NCI-H128 (cell line): ENCODE measurements around the gene SCNN1B.
"Not testable (repeated sequence)": the region's sequence is repeated elsewhere in the genome, so short reads cannot be mapped to it uniquely, and the experiment has no call there.

ENCODE experiments used
- DNase-seq: peaks from one replicate; lab custom pipeline; 2025; ENCODE audit not compliant: unreplicated experiment; lab: John Stamatoyannopoulos, UW

The SCNN1B gene, protein sequence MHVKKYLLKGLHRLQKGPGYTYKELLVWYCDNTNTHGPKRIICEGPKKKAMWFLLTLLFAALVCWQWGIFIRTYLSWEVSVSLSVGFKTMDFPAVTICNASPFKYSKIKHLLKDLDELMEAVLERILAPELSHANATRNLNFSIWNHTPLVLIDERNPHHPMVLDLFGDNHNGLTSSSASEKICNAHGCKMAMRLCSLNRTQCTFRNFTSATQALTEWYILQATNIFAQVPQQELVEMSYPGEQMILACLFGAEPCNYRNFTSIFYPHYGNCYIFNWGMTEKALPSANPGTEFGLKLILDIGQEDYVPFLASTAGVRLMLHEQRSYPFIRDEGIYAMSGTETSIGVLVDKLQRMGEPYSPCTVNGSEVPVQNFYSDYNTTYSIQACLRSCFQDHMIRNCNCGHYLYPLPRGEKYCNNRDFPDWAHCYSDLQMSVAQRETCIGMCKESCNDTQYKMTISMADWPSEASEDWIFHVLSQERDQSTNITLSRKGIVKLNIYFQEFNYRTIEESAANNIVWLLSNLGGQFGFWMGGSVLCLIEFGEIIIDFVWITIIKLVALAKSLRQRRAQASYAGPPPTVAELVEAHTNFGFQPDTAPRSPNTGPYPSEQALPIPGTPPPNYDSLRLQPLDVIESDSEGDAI

DNA sequence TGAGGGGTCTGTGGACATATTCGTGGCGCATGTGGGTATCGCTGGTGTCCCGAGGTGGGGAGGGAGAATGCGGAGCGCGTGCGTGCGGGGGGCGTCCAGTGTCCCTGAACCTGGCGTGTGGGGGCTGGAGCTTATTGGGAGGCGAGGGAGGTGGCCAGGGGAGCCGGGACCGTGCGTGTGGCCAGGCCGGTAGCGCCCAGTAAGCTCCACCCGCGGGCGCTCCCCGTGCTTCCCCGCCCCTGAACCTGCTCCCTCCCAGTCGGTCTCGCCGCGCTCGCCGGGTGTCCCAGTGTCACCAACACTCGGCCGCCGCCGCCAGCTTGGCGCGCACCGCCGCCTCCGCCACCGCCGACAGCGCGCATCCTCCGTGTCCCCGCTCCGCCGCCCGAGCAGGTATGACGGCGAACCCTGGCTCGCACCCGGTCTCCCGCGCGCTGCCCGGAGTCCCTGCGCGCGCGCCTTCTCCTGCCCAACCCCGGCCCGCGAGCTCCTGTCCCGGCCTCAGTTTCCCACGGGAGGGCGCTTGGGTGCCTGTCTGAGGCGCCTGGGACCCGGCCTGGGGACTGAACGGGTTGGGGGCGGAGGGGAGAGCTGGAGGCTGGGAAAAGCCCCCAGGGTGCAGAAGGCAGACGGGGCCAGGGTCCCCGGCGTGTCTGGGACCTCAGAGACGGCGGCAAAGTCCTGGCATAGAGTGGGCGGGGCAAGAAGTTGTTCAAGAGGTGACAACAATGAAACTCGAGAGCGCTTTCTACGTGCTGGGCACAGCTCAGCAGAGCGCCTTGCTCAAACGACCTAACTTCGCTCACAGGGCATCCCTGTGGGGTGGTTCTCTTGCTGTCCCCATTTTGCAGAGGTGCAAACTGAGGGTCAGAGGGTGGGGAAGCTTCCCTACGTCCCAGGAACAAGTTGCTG lies at the start of gene SCNN1B:
Gene SCNN1B (plus strand): TSS at position 258 of the 912 bp plus-strand sequence. CDS start 46,298 bp downstream, outside the sequence.
- no peak for DNase-seq

DNA sequence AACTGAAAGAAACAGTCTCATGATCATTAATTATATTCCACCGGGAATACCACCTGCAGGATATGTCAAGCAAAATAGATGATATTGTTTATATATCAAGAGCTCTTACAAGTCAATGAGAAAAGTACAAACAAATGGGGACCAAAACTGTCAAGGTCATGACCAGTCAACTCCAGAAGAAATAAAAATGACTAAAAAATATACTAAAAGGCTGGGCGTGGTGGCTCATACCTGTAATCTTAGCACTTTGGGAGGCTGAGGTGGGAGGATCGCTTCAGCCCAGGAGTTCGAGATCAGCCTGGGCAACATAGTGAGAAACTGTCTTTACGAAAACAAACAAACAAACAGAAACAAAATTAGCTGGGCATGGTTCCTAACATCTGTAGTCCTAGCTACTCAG lies 49.8 kb upstream of the SCNN1B start:
- DNase-seq: no peak

DNA sequence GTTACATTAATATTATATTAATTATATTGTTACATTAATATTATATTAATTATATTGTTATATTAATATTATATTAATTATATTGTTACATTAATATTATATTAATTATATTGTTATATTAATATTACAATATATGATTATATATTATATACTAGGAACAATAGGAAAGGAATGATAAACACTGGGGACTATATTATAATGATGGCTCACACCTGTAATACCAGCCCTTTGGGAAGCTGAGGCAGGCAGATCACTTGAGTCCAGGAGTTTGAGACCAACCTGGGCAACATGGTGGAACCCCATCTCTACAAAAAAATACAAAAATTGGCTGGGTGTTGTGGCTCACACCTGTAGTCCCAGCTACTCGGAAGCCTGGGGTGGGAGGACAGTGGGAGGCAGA lies 48.5 kb upstream of the SCNN1B start:
- not testable (repeated sequence) for DNase-seq

DNA sequence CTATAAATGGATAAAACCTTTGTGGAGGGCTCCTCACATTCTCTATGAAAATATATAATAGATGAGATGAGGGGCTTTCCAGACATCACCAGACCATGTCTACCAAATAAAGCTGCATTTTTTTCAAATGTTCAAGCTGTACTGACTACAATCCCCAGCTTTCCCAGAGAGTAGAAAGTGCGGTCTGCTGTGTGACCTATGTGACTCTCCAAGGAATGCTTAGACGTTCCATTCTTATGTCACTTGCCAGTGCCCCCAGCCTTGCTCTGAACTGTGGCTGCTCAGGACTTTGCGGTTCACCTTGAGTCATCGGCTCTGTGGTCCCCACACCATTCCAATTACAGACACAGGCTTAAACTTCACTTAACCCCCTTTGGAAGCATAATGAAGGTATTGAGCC lies 47.8 kb upstream of the SCNN1B start:
- DNase-seq: no peak

DNA sequence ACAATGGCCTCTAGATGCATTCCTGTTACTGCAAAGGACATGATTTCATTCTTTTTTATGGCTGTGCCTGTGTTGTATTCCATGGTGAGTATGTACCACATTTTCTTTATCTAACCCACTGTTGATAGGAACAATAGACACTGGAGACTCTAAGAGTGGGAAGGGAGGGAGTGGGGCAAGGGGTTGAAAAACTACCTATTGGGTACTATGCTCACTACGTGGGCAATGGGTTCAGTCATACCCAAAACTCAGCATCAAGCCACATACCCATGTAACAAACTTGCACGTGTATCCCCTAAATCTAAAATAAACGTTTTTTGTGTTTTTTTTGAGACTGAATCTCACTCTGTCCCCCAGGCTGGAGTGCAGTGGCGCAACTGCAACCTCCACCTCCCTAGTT lies 47.1 kb upstream of the SCNN1B start:
- no peak for DNase-seq

DNA sequence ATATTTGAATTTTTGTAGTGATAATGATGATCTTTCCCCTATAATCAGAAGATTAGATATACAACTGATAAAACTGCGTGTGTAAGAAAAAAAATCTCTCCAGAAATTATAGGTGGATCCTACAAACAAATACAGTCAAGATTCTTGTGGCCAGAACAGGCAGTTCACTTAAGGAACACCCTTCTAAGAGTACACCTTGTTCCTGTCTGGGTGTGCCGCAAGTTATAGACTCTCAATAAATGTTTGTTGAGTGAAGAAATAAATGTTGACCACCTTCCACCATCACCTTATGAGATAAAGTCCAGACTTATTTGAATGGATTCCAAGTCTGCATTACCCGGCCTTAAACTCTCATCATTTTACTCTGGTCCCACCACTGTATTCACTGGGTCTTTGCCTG lies 45.7 kb upstream of the SCNN1B start:
- no peak for DNase-seq

DNA sequence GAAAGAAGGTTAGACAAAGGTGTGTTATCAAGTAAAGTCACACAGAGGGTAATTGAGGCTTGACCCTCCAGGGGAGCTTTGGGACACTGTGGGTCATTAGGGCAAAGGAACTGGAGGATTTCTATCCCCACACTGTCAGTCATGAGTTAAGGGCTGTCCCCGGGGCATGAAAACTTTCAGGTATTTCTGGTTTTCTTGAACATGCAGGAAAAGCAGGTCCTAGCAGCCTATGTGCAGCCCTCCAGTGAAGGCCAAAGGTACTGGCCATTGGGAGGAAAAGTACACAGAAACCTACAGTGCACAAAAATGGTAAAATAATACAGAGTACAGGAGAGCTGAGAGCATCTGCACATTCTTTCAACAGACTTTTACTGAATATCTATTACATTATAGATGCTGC lies 44.4 kb upstream of the SCNN1B start:
- DNase-seq: no peak

DNA sequence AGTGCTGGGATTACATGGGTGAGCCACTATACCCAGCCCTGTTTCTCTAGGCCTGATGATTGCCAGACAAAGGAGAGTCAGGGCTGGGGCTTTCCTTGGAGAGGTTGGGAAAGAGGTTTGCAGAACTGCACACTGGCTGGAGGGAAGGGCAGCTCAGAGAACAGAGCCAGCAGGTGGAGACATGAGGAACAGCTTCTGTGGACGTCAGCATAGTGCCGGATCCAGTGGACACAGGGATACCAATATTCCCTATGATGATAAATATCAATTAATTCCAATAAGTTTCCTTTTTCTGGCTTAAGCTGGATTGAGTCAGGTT lies 43.2 kb upstream of the SCNN1B start:
- no peak for DNase-seq

DNA sequence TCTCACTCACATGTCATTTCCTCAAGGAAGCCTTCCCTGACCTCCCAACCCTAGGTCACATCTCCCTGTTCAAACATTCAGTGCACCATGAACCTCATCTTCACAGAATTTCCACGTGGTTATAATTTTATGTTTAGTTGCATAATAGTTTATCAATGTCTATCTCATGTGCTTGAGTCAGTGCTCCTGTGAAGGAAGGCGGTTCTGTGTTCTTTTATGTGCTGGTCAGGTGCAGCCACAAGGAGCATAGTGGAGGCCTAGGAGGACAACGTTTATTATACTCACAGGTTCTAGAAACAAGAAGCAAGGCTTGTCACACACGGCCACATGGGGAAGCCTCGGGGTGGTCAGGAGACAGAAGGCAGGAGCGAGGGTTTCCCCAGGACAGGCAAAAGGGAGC lies 34.5 kb upstream of the SCNN1B start:
- no peak for DNase-seq

DNA sequence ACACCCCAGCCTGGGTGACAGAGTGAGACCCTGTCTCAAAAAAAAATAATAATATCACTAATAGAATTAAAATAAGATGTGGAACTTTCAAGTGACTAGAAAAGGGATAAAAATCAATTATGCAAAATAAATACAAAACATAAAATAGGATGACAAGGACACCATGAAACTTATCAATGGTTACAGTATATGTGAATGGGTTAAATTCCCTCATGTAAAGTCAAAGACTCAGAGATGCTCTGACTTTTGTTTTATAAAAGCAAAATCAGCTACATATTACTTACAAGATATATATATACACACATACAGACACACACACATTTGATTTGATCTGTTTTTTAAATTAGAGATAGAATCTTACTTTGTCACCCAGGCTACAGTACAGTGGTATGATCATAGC lies 33.5 kb upstream of the SCNN1B start:
- DNase-seq: no peak

DNA sequence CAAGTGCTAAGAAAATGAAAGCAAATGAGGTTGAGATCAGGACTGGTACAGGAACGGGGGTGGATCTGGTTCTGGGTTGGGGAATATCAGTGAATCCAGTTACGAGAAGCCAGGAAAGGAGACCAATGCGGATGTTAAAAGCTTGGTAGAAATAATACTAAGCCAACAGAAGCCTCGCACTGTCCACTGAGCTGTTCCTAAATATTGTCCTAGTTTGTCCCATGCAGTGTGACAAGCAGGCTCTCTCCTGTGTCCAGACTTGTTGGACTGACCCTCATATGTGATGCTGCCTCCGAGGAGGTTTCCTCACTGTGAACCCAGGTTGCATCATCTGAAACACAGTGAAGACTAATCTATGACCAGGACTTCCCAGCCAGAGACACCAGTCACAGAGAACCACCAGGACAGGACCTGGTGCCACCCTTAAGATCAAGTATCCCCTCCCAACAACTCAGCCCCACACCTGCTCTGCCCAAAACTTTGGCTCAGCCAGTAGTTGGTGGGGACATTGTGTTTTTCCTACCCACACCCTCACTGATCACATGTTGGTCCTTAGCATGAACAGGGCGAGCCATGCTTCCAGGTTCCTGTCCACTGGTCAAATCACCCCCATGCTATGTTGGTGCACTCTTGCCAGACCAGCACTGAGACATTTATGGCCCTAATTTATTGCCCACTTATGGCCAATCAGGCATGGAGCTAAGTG lies 32.7 kb upstream of the SCNN1B start:
- DNase-seq: no peak

DNA sequence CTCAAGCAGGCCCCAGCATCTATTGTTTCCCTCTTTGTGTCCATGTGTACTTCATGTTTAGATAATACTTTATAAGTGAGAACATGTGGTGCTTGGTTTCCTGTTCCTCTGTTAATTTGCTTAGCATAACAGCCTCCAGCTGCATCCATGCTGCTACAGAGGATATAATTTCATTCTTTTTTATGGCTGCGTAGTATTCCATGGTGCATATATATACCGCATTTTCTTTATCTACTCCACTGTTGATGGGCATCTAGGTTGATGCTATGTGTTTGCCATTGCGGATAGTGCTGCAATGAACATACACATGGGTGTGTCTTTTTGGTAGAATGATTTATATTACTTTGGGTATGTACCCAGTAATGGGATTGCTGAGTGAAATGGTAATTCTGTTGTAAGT lies 31.4 kb upstream of the SCNN1B start:
- DNase-seq: no peak

DNA sequence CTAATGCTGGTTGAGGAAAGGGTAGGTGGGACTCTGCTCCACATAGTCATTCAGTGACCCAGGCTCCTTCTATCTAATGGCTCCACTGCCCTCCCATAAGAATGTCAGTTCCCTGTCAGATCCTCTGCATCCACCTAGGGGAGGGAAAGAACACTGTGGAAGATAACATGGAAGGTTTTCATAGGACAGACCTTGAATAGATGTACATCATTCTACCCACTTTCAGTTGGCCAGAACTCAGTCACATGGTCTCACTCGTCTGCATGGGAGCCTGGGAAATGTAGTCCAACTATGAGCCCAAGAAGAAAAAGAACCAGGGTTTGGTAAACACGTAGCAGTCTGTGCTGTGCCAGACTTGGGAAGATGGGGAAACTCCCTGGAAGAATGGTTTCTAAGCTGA lies 27.1 kb upstream of the SCNN1B start:
- DNase-seq: no peak

DNA sequence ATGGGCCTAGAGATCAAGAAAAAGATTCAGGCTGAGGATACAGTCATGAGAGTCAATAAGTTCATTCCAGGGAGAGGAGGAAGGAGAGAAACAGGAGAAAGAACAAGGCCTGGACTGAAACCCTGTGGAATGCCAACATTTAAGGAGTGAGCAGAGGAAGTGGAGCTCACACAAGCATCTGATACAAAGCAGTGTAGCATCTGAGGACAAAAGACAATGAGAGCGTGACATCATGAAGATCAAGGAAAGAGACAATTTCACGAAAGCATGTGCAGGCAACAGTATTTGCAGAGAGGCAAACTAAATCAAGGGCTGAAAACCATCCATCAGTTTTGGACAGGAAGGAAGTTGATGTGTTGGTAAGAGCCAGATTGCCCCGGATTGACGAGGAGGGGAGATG lies 25.3 kb upstream of the SCNN1B start:
- no peak for DNase-seq

DNA sequence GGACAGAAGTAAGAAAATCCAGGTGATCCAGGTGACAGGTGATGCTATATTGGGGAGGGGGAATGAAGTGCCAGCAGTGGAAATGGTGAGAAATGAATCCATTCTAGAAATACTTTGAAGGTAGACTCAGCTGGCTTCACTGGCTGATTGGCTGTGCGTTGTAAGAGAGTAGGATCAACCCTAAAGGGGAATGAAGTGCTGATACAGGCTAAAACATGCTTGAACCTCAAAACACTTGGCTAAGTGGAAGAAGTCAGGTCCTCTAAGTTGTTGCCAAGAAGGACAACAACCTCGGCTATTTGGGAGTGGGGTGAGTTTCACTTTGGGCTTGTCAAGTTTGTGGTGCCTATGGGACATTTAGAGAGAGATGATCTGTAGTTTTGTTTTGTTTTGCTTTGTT lies 24.1 kb upstream of the SCNN1B start:
- DNase-seq: no peak

DNA sequence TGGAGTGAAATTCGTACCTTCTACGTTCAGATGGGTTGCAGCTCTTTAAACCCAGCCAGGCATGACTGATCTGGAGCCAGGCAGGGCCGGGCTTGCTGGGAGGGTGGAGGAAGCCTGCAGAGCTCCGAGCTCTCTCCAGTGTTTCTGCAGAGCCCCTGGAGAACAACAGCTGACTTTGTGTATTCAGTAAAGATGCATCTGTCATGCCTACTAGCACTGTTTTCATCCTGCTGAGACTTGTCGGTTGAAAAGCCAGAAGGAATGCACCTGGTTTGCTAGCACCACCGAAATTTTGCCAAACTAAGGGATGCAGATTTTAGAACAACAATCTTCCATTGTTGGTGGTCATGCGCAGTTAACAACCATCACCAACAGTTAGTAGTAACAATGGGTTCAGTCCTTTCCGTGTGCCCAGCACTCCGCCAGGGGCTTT lies 22.4 kb upstream of the SCNN1B start:
- DNase-seq: peak; percentile 80

DNA sequence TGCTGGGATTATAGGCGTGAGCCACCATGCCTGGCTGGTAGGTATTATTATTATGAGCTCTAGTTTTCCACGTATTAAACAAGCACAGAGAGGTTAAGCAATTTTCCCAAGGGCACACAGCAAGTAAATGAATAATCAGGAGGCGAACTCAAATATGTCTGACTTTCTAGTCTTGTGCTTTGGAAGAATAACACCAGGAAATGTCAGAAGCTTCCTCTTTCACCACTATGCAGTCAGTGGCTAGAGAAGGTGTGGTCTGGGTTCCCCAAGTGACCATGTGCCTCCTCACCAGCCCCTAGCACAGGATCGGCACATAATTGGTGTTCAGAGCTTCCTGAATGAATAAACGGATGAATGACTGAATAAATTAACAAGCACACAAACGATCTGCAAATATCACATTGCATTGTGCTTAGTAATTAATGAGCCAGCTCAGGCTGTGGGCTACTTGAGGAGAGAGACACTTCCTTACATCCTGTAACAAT lies 21.6 kb upstream of the SCNN1B start:
- no peak for DNase-seq

DNA sequence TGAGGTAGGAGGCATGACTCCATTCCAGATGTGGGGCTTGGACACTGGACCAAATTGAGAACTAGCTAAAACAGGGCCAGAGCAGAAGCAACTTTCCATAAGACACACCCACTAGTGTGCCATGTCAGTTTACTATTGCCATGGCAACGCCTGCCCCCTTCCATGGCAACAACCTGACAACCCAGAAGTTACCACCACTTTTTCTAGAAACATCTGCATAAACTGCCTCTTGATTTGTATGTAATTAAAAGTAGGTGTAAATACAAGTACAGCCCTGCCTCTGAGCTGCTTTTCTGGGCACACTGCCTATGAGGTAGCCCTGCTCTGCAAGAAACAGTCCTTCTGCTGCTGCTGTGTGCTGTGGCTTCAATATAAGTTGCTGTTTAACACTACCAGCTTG lies 19.5 kb upstream of the SCNN1B start:
- no peak for DNase-seq

DNA sequence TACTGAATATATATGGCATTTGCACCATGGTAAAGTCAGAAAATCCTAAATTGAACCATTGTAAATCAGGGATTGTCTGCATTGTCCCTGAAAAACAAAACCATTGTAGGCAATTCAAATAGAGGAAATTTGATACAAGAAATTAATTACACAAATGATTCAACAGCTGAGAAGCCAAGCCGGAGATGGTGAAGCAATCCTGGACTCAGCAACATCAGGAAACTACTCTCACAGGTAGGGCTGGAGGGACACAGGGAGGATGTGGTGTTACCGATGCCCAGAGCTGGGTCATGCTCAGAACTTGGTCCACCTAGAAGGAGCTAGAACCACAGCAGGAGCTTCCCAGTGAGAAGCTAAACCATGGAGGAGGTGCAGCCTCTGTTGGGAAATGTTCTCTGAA lies 18.5 kb upstream of the SCNN1B start:
- no peak for DNase-seq

DNA sequence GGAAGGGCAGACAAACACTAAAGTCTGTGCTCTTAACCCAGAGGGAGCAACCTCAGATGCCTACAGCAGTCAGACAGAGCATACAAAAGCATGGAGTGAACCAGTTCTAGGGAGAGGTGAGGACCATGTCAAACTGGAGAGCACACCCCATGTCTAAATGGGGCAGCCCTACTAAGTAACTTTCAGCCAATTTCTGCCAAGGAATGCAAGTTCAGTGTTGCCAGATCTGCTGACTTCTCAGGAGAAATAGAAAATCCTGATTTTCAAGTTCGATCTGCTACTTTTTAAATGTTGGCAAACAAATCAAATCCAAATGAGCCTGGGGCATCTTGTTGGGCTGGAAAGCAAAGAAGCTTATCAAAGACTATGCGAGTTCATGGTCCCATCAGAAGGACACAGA lies 17.5 kb upstream of the SCNN1B start:
- no peak for DNase-seq

DNA sequence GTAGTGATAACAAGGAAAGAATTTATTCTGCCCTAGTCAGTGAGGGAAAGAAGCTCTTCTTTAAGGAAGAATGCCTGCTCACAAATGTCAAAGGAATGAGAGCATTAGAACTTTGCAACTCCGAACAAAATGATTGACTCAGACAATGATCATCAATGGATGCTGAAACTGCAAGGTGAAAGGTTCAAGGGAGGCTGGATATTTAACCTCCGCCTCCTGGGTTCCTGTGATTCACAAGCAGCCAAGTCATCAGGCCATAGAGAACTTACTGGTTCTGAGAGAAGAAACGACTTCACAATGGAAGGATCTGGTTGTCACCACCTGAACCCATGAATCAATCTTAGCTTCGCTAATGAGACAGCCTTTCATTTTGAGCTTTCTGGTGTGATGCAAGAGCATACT lies 16.0 kb upstream of the SCNN1B start:
- DNase-seq: no peak
